Activated T-cell treated with anti-CD3 and anti-CD28 coated beads, Interleukin-2, amount 50 U/mL, for 72 hours (primary cell): ENCODE measurements around the gene ANKIB1. TPM values are rescaled to one million over a fixed set of nuclear protein-coding genes. Genes with fewer than 3 reads are reported as not detected.
A peak's percentile ranks its signal among the peaks of the same experiment; 100 is the strongest.
"Not testable (repeated sequence)": the region's sequence is repeated elsewhere in the genome, so short reads cannot be mapped to it uniquely, and the experiment has no call there.

Experiments
- ATAC-seq, 2 donors: fragments of 150-1000 bp; cut with Tn5 transposase; replicated peaks in 1 of 2; 2 replicates each; pipeline ENCODE4 v1.10.0; 2021; ENCODE audit warnings: moderate library complexity in 2 of 2, mild to moderate bottlenecking in 1 of 2
- DNase-seq, 2 donors: peaks; one replicate each; pipeline ENCODE4 v3.0.0; 2021 to 2022; ENCODE audit warnings: mixed read lengths in 1 of 2
- H3K27ac Mint-ChIP-seq: one replicate; pipeline ENCODE4 v1.8.0; 2022; ENCODE audit warnings: mild to moderate bottlenecking, moderate library complexity, mixed read lengths
- H3K27me3 Mint-ChIP-seq: one replicate; pipeline ENCODE4 v1.8.0; 2022; ENCODE audit warnings: low read depth, mixed read lengths
- H3K36me3 Mint-ChIP-seq, 2 donors: one replicate each; pipeline ENCODE4 v1.8.0; 2022; ENCODE audit warnings: mixed read lengths in 2 of 2, mild to moderate bottlenecking in 1 of 2; ENCODE audit not compliant: insufficient read depth in 2 of 2
- H3K4me1 Mint-ChIP-seq: one replicate; pipeline ENCODE4 v1.8.0; 2022; ENCODE audit warnings: low read depth, mixed read lengths
- H3K4me3 Mint-ChIP-seq, 2 donors: one replicate each; pipeline ENCODE4 v1.8.0; 2022; ENCODE audit warnings: mild to moderate bottlenecking in 2 of 2, mixed read lengths in 2 of 2, moderate library complexity in 2 of 2
- H3K9me3 Mint-ChIP-seq, 2 donors: one replicate each; pipeline ENCODE4 v1.8.0; 2022; ENCODE audit warnings: mixed read lengths in 2 of 2
- total RNA-seq, 2 donors: library from RNA; stranded (reverse); gene quantifications; one replicate each; pipeline ENCODE4 v1.2.3, GENCODE V29; 2022

ANKIB1 gene
- total RNA-seq, 2 donors from 2014 or later = 48.8 to 57.1 TPM

GRCh38 chr7:92354214-92354613 is 108.4 kb downstream of the ANKIB1 start:
- no peak overlapping the region for H3K4me3 Mint-ChIP-seq
- H3K27ac Mint-ChIP-seq = no peak overlapping the region
- H3K4me1 Mint-ChIP-seq = no peaks in the 10 kb centered on the region
- H3K27me3 Mint-ChIP-seq = no peaks in the 10 kb centered on the region
- no peaks in the 10 kb centered on the region for H3K9me3 Mint-ChIP-seq
- no peak for DNase-seq
- ATAC-seq = no peak
- peaks cover 5 to 6% of the 10 kb centered on the region in 2 donors for H3K36me3 Mint-ChIP-seq

GRCh38 chr7:92356406-92356805 is 110.6 kb downstream of the ANKIB1 start:
- Mint-ChIP-seq H3K27ac (no peak overlapping the region), H3K27me3 (no peaks in the 10 kb centered on the region), H3K36me3 (peaks cover 5 to 9% of the 10 kb centered on the region in 2 donors), H3K4me3 (no peak overlapping the region), H3K9me3 (no peaks in the 10 kb centered on the region), H3K4me1 (no peaks in the 10 kb centered on the region)
- DNase-seq (no peak), ATAC-seq (no peak)

GRCh38 chr7:92357260-92357659 is 111.5 kb downstream of the ANKIB1 start:
- Mint-ChIP-seq H3K36me3 (peaks cover 5 to 9% of the 10 kb centered on the region in 2 donors), H3K27ac (no peak overlapping the region), H3K4me3 (no peak overlapping the region), H3K9me3 (no peaks in the 10 kb centered on the region), H3K27me3 (no peaks in the 10 kb centered on the region), H3K4me1 (no peaks in the 10 kb centered on the region)
- DNase-seq (no peak), ATAC-seq (no peak)

GRCh38 chr7:92359179-92359578 is 113.4 kb downstream of the ANKIB1 start:
- not testable (repeated sequence) for DNase-seq, H3K9me3 Mint-ChIP-seq, H3K36me3 Mint-ChIP-seq, H3K4me1 Mint-ChIP-seq, ATAC-seq, H3K4me3 Mint-ChIP-seq, H3K27me3 Mint-ChIP-seq, H3K27ac Mint-ChIP-seq

GRCh38 chr7:92359801-92360200 is 114.0 kb downstream of the ANKIB1 start:
- H3K36me3 Mint-ChIP-seq = peaks cover 4 to 8% of the 10 kb centered on the region in 2 donors
- no peaks in the 10 kb centered on the region for H3K4me1 Mint-ChIP-seq
- H3K27ac Mint-ChIP-seq = no peak overlapping the region
- DNase-seq (no peak), ATAC-seq (no peak)
- no peaks in the 10 kb centered on the region for H3K9me3 Mint-ChIP-seq
- H3K4me3 Mint-ChIP-seq = no peak overlapping the region
- no peaks in the 10 kb centered on the region for H3K27me3 Mint-ChIP-seq

- no peaks in the 10 kb centered on the region for H3K9me3 Mint-ChIP-seq
- no peak overlapping the region for H3K4me3 Mint-ChIP-seq
- ATAC-seq (peak in 1 of 2 donors; percentile 25), DNase-seq (no peak)
- H3K27me3 Mint-ChIP-seq = no peaks in the 10 kb centered on the region
- H3K36me3 Mint-ChIP-seq = peaks cover 4 to 8% of the 10 kb centered on the region in 2 donors
- H3K27ac Mint-ChIP-seq = no peak overlapping the region
- no peaks in the 10 kb centered on the region for H3K4me1 Mint-ChIP-seq
Observed at GRCh38 chr7:92360387-92360786, 114.6 kb downstream of the ANKIB1 start.

- Mint-ChIP-seq H3K27ac (no peak overlapping the region), H3K36me3 (peaks cover 4 to 10% of the 10 kb centered on the region in 2 donors), H3K9me3 (no peaks in the 10 kb centered on the region), H3K27me3 (no peaks in the 10 kb centered on the region), H3K4me1 (no peaks in the 10 kb centered on the region), H3K4me3 (no peak overlapping the region)
- ATAC-seq (no peak), DNase-seq (no peak)
Observed at GRCh38 chr7:92362131-92362530, 116.4 kb downstream of the ANKIB1 start.

GRCh38 chr7:92366730-92367129 is 121.0 kb downstream of the ANKIB1 start:
- H3K27me3 Mint-ChIP-seq = no peaks in the 10 kb centered on the region
- DNase-seq (no peak), ATAC-seq (no peak)
- H3K4me3 Mint-ChIP-seq = no peak overlapping the region
- no peak overlapping the region for H3K27ac Mint-ChIP-seq
- H3K36me3 Mint-ChIP-seq = peaks cover 0 to 3% of the 10 kb centered on the region in 2 donors
- no peaks in the 10 kb centered on the region for H3K4me1 Mint-ChIP-seq
- H3K9me3 Mint-ChIP-seq = no peaks in the 10 kb centered on the region

- no peak overlapping the region for H3K27ac Mint-ChIP-seq
- peaks cover 0 to 3% of the 10 kb centered on the region in 2 donors for H3K36me3 Mint-ChIP-seq
- H3K4me3 Mint-ChIP-seq = no peak overlapping the region
- no peaks in the 10 kb centered on the region for H3K9me3 Mint-ChIP-seq
- no peaks in the 10 kb centered on the region for H3K4me1 Mint-ChIP-seq
- no peaks in the 10 kb centered on the region for H3K27me3 Mint-ChIP-seq
- ATAC-seq (no peak), DNase-seq (no peak)
Observed at GRCh38 chr7:92368741-92369140, 123.0 kb downstream of the ANKIB1 start.

- no peak overlapping the region for H3K27ac Mint-ChIP-seq
- H3K36me3 Mint-ChIP-seq = peaks cover 3 to 15% of the 10 kb centered on the region in 2 donors
- H3K27me3 Mint-ChIP-seq = no peaks in the 10 kb centered on the region
- DNase-seq = no peak
- no peaks in the 10 kb centered on the region for H3K9me3 Mint-ChIP-seq
- H3K4me1 Mint-ChIP-seq = no peaks in the 10 kb centered on the region
- no peak for ATAC-seq
- H3K4me3 Mint-ChIP-seq = no peak overlapping the region
Observed at GRCh38 chr7:92375013-92375412, 129.2 kb downstream of the ANKIB1 start.

- ATAC-seq = no peak
- H3K4me1 Mint-ChIP-seq = no peaks in the 10 kb centered on the region
- no peak for DNase-seq
- H3K9me3 Mint-ChIP-seq = no peaks in the 10 kb centered on the region
- H3K36me3 Mint-ChIP-seq = peaks cover 0 to 2% of the 10 kb centered on the region in 2 donors
- no peak overlapping the region for H3K4me3 Mint-ChIP-seq
- H3K27me3 Mint-ChIP-seq = no peaks in the 10 kb centered on the region
- H3K27ac Mint-ChIP-seq = no peak overlapping the region
Observed at GRCh38 chr7:92391071-92391470, 145.3 kb downstream of the ANKIB1 start.

GRCh38 chr7:92397542-92397941 is 151.8 kb downstream of the ANKIB1 start:
- Mint-ChIP-seq H3K9me3 (no peaks in the 10 kb centered on the region), H3K4me1 (peaks cover 3% of the 10 kb centered on the region), H3K4me3 (no peak overlapping the region), H3K27ac (no peak overlapping the region), H3K27me3 (no peaks in the 10 kb centered on the region), H3K36me3 (peaks cover 3 to 5% of the 10 kb centered on the region in 2 donors)
- no peak for DNase-seq
- no peak for ATAC-seq

- H3K27me3 Mint-ChIP-seq = no peaks in the 10 kb centered on the region
- DNase-seq (no peak), ATAC-seq (no peak)
Observed at GRCh38 chr7:92400013-92400412, 154.2 kb downstream of the ANKIB1 start.

GRCh38 chr7:92402920-92403759 is 157.4 kb downstream of the ANKIB1 start:
- Mint-ChIP-seq H3K4me1 (peaks cover 21% of the 10 kb centered on the region), H3K27me3 (peaks cover 2% of the 10 kb centered on the region), H3K27ac (peak overlapping the region; percentile 63), H3K9me3 (no peaks in the 10 kb centered on the region), H3K36me3 (peaks cover 3% of the 10 kb centered on the region in 2 donors), H3K4me3 (peak overlapping the region in 1 of 2 donors; percentile 43)
- no peak for DNase-seq
- ATAC-seq = peak; percentile 47 to 77

More at GRCh38 chr7:92400013-92400412, 154.2 kb downstream of the ANKIB1 start:
- Mint-ChIP-seq H3K4me3 (no peak overlapping the region), H3K9me3 (no peaks in the 10 kb centered on the region), H3K4me1 (peaks cover 21% of the 10 kb centered on the region), H3K36me3 (peaks cover 3 to 5% of the 10 kb centered on the region in 2 donors), H3K27ac (no peak overlapping the region)
